HG03103 (cell line): ENCODE data around the gene GMDS.
A peak's percentile ranks its signal among the peaks of the same experiment; 100 is the strongest.

Experiments used
- ATAC-seq: cut with Tn5 transposase; IDR thresholded peaks from one replicate; pipeline ENCODE4 v1.9.1; 2021; ENCODE audit warnings: low read depth; ENCODE audit not compliant: unreplicated experiment

GMDS gene

DNA sequence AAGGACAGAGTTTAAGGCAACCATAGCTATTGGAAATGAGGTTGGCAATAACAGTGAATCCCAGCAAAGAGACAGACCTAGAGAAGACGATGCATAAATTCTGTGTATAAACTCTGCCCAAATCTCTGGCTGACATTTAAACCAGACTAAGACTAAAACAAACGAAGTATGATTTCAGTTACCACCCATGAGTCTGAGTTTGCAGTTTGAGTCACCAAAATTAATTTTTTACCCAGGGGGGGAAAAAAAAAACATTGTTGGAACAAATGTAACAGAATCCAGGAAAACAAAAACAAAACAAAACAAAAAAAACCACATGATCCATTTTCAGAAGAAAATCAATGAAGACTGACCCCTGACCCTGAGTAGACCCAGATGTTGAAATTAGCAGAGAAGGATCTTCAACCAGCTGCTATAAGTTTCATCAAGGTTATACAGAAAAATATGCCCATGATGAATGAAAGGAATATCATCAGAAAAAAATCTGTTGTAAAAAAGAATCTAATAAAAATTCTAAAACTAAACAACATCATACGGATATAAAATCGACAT lies 190.8 kb downstream of the GMDS start:
- ATAC-seq: no peak

DNA sequence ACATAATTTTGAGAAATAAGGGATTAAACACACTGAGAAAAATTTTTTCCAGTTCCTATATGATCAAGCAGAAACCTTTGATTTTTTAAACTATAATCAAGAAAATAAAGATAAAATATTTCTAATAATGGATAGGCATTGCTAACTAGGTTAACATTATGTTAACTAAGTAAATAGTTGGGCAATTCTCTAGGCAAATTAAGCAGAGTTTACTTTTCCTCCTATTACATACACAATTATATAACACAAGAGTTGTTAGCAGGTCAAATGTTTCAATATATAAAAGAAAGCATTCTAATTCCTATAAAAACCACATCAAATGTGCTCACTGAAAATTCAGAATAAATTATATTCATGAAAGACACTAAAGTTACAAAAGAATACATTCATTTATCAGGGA lies 191.7 kb downstream of the GMDS start:
- no peak for ATAC-seq

DNA sequence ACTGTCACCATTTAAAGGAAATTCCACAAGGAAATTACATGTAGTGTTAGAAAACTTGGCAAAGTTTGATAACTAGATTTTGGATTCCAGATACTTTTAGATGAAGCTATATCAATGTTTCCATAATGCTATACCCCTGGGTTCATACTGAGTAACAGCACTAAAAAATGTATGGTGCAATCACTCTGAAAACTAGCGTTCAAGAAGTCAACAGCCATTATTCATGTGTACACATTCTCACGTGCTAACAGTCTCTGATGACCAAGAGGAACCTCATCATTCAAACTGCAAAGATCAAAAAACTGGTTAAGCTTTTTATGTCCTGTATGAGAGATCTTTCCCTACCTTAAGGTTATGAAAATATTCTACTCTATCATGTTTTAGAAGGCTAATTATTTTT lies 197.6 kb downstream of the GMDS start:
- no peak for ATAC-seq

DNA sequence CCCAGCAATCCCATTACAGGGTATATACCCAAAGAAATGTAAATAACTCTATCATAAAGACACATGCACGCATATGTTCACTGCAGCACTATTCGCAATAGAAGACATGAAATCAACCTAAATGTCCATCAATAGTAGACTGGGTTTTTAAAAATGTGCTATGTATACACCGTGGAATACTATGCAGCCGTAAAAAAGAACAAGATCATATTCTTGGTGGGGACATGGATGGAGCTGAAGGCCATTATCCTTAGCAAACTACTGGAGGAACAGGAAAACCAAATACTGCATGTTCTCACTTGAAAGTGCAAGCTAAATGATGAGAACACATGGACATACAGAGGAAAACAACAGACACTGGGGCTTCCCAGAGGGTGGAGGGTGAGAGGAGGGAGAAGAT lies 201.2 kb downstream of the GMDS start:
- ATAC-seq: no peak

DNA sequence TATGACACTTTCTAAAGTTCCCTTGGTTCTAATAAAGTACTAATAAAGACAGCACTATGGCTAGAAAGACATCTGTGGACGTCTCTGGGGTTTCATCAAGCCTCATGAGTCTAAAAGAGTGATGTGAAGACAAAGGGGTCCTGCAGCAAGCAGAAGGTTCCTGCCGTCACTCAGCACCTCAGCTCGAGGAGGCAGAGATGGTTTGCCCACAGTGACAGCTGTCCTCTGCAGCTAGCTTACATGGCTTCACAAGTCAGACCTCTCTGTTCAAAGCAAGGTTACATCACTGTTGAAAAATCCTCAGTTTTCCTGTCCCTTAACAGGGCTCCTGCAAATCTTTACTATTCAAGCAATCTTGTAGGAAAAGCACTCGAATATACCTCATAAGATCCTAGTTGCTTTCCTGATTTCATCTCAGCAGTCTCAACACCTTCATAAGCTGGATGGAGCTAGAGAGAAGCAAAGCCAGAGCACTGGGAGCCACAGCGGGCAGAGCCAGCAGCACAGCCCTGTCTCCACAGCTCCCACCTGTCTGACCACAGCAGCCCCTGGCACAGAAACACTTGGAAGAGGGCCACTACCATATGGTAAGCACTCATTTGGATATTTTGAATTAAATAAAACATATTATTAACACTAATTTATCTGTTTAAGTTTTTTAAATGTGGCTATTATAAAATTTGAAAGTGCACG lies 202.3 kb downstream of the GMDS start:
- ATAC-seq: no peak

DNA sequence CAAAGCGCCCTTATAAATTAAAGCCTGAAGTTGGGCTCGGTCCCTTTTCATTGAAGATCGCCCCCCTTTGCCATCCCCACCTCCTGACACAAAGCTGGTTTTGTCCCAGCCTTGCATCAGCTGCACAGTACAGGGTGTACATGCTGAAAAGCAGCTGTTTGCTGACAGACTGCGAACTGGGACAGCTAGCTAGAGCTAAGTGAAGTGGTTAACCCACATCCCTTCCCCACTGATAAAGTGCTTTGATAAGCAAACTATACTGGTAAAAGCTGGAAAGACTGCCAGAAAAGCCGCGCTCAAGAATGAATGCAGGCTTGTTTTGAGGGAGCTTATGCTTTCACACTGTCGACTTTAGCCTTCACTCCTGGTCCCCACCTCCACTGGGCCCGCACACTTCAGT lies 207.3 kb downstream of the GMDS start:
- ATAC-seq: no peak

DNA sequence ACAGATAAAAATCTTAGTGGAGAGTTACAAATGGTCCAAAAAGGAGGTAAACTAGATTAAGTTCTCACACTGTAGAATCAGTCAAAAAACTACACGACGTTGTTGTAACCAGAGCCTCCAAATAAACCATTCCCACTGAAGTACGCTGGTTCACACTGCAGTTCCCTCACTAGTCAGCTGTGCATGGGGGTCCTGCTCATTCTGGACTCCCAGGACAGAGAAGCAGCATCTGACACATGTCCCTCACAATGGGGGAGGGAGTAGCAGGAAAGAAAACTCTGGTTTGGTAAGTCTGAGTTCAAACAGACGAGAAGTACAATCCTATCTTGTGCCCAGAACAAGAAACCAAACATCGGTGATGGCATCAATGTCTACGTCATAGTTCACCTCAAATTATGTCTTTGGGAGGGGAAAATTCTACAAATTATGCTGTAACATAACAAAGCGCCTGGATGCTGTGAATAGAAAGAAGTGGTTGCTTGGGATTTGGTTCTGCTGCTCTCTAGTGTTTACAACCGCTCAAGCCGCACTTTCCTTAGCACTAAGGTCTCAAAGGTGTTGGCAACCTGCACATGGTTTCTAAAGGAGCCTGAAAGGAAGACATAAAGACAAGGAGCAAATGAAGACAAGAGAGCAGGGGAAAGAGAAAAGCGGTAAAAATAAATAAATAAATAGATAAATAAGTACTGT lies 208.0 kb downstream of the GMDS start:
- no peak for ATAC-seq

DNA sequence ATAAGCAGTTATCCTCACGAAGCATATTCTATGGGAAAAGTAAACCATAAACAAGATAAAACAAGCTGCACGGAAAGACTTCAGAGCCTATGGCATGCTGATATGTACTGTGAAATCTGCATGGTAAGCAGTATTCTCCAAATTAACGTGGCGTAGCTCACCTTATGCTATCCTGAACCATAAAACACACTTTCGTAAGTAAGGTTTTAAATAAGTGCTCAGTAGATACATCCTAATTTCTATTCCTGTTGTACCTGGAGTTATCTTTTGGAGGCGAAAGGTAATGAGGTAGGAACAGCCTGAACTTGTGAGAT lies 208.7 kb downstream of the GMDS start:
- ATAC-seq: no peak

DNA sequence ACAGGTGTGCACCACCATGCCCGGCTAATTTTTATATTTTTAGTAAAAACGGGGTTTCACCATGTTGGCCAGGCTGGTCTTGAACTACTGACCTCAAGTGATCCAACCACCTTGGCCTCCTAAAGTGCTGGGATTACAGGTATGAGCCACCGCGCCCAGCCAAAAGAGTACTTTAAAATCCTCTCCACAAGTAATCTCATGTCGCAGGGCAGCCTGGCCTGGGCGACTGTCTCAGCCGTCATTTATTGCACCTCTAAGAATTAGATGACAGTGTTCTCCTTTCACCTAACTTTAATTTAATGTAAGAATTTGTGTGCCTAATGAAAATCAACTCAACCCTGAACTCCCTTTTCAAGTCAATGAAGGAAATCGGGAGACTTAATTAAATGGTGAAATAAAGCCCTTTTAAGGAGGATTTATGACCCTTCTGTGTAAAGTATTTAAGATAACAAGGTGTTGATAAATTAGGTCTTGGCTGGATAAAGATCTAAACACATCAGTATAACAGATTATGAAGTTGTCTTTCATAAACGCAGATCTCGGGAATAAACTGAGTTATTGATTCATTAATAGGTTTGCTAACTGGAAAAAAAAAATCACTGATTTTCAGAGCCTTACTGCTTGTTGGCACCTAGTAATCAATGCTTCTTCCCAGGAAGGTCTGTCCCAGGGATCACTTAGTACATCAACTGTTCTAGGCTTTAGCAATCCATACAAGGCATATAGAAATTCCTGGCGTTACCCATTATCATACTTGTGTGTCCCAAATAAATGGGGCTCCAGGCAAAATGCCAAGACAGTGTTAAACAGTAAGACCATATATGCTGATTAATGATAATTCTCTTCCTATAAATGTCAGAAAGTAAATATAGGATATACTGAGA lies 209.3 kb downstream of the GMDS start:
- no peak for ATAC-seq

DNA sequence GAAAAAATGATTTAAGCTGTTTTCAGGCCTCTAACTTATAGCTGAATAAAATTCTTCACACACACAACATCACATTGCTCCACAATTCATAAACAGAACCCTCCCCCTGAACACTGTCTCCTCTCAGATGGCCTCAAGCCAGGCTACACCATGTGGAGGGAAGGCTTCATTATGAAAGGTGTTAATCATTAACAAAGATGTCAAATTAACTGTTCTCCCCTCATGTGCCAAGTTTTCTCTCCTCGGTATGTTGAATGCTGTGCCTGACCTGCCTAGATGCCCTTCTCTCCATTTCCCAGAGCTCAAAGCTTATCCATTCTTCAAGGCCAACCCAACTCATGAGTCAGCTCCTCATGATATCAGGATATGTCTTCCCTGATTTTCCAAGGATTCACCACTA lies 210.4 kb downstream of the GMDS start:
- ATAC-seq: no peak

DNA sequence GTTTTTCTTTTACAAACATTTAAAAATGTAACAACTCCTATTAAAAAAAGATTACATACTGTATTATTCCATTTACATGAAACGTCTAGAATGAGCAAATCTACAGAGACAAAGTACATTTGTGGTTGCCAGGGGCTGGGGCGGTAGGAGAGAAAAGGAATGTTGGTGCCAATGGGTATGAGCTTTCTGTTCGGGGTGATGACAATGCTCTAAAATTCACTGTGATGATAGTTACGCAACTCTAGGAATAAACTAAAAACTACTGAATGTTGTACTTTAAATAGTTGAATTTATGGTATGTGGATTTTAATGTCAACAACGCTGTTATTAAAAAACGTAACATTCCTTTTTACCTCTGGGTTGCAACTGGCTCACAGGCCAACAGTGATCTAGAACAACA lies 211.1 kb downstream of the GMDS start:
- ATAC-seq: no peak

DNA sequence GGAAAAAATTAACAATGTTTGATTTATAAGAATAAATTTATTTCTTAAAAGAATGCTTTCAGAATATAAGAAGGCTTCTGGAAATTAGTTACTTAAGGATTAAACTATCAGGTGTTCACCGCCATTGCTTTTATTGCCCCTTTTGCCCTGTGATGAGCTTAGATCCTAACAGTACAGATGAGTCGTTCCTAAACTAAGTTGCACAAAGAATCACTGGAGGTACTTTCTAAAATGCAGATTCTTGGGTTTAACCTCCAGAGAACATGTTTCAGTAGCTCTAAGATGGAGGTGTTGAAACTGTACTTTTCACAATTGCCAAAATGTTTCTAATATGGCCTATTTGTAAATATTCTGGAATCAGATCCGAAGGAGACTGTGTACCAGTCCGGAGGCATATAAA lies 211.9 kb downstream of the GMDS start:
- ATAC-seq: no peak

DNA sequence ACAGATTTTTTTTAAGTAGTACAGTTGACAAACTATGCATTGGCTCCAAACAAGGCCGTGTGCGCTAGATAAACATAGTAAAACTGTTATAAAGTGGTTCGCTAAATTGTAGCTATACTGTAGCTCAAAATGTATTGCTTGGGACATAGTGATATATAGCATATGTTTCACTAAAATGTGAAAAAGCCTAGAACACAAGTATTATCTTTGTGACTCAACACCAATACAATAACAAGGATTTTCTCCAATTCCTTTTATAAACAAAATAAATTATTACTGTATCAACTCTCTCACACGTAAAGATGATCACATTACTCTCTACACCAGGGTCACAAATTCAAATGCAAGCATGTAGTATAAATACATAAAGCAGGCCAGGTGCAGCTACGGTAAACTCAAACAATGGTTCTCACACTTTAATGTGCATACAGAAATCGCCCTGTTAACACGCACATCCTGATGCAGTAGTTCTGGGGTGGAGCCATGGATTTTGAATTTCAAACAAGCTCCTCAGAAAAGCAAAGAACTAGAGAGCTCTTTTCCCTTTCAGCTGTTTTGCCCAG lies 214.6 kb downstream of the GMDS start:
- no peak for ATAC-seq

DNA sequence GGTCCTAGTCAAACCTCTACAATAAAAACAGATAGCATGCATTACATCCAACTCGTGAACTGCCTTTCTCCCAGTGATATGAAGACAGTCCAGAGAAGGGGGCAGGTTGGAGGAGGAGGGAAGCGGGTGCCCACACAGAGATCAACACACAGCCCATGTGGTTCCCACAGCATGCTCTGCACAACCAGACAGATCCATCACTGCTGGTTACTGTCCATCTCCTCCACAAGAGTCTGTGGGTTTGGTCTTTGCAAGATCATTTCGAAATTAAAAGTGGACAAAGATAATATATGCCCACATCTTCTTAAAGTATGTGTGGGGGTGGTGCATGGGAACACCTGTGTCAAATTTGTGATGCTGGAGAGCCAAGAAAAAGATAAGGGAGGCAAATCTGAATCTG lies 215.5 kb downstream of the GMDS start:
- no peak for ATAC-seq

DNA sequence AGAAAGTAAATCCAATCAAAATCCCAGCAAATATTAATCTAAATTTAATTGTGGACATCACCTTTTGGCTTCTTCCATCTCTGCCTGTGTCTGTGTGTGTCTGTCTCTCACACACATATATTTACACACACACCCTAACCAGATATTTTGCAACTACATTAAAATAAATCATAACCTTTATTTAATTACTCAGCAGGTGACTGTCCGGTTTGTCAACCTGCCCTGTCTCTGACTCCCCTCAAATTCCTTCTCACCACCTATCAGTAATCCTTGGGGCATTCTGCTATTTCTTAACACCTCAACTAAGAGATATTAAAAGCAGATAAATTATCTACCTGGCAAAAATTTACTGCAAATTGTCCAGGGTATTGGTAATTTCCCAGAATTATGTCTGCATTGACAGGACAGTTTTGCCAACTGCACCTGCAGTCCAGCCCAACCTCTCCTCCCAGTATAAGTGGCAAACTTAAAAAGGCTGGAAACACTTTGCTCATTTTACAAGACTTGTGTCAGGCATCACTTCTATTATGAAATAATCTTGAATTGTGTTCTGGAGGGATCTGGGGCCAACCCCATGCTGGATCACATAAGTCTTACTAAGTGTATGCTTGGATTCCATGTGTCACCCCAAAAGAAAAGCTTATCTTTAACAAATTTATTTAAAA lies 216.1 kb downstream of the GMDS start:
- ATAC-seq: no peak

DNA sequence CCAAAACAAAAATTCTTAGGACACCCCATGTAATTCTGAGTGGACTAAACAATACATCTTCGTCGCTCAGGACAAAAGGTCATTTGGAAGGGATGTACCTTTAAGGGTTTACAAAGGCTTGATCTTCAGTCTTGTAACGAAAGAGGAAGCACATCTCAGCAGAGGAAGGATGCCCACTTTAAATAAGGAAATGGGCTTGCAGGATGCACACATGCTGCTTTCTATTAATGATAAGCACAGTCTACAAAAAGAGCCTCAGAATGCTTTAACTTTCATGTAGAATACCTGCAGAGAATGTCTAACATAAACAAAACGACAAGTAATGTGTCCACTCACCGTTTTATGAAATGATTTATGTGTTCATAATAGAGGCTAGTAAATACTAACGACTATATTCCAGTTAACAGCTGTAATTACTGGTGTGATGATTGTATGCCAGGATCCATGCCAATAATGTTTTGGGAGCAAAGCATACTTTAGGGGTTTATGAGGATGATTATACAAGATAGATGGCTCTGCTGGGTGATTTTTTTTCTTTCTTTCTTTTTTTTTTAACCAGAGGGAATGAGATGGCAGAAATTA lies 216.9 kb downstream of the GMDS start:
- peak; percentile 85 for ATAC-seq

DNA sequence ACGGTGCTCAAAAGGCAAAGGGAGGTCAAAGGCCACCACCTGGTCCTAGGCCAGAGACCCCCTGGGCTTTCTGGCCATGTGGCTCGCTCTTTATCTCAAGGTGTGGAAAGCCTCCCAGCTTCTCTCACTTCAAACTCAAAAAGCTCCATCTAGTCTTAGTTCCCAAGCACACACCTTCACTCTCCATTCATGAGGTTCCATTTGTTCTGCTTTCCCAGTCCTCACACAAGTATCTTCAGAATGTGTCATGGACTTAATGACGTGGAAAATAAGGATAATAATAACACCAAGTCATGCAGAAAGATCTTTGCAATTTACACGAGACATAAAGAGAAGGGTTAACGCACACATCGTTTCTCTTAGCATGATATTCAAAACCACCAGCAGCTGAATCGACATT lies 219.3 kb downstream of the GMDS start:
- ATAC-seq: no peak

DNA sequence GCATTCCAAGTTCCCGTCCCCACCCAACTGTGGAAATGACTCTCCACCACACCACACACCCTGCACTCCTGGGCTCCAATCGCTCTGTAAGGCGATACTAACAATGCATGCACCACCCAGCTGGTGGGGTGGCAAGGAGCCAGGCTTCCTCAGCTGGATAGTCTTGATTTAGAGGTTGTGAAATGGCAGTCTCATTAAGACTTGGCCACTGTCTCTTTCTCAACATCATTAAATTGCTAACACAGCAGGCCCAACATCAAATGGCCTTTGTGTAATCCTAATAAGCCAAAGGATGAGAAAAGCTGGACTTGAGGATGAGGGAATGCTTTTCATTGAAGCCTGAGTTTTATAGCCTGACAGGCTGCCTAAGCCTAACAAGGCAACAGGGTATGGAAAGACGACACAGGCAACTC lies 223.7 kb downstream of the GMDS start:
- ATAC-seq: no peak

DNA sequence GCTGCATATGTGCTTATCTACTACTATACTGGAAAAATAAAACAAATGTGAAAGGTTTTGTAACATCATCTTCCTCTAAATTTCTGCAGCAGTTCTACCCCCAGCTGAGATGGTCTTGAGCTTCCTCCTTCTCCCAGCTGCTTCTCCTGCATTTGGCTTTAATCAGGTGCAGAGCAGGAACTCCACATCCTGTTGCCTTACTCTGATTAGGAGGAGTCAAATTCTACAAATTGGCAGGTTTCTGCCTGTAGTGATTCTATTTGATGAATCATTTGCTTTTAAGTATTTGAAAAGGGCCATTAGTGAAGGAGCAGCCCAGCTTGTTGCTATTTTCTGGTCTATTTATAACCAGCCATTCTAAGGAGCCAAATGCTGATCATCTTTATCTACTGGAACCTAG lies 224.5 kb downstream of the GMDS start:
- ATAC-seq: no peak

DNA sequence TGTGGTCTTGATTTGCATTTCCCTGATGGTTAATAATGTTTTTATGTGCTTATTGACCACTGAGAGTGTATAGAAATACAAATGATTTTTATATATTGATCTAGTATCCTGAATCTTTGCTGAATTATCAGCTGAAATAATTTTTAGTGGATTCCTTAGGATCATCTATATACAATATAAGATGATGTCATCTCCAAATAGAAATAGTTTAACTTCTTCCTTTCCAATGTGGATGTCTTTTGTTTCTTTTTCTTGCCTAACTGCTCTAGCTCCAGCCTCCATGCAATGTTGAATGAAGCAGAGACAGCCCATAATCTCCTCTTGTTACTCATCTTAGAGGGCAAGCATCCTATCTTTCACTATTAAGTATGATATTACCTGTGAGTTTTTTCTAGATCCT lies 226.4 kb downstream of the GMDS start:
- no peak for ATAC-seq
